Activated T-helper 9 cell treated with anti-CD3 and anti-CD28 coated beads, Interleukin-2, amount 50 U/mL, for 16 hours (primary cell): ENCODE measurements around the gene SOX1.

ENCODE experiments used
- DNase-seq: peaks from one replicate; pipeline ENCODE4 v3.0.0-alpha.2; 2020; ENCODE audit warnings: low read depth

The SOX1 gene

GRCh38 chr13:112058941-112059340, 8.0 kb upstream of the SOX1 start:
- no peak for DNase-seq

DNA sequence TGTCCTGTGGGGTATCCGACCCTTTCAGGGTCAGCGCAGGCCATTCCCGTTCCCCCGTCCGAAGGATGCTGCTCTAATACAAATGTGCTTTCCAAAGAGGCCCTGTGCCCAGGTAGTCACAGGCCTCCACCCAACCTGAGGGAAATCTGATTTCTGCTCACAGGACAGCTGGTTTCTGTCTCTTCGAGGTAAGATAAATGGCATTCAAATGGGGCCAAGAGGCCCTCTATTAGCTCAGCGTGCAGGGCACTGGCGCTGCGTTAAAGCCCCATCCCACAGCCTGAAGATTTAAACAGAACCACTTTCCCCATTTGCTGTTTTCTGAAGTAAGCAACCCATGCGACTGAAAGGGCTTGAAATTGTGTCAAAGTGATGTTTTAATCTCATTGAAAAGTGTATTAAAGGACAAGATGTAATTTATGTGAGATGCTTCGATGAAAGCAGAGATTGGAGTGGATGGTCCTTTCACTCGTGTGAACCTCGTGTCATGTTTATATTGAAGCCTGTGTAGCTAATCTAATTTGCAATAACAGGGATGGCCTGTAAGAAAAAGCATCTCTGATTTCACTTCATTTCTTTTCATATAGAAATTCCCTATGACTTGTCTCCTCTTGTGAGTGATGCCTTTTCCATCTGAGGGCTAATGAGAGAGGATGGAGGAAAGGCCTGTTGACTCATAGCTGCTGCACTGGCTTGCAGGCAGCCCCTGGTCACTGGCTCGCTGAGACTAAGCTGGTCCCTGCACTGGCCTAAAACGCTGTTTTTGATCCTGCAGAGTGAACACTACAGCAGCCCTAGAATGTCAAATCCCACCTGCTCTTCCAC, 7.3 kb upstream of the SOX1 start:
- DNase-seq = no peak

DNA sequence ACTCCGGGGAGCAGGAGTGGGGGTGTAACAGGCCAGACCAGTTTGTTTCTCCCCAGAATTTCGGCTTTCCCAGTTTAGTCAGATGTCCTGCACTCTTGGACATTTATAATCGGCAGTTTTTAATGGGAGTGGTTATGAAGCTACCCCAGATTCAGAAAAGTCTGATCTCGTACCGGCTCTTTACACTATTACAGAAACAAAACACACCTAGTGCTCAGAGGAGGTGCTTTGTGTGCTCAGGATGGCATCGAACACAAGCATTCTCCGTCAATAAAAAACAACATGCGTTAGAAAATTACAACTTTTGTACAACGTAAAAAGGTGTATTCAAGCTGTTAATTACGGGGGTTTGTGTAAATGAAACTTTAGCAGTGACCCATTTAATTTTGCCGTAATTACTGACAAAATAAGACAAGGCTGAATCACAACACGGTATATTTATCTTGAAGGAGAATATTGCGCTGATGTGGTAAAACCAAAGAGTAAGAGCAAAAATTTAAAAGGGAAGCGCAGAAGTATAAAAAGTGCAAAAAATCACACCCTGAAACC, 6.6 kb upstream of the SOX1 start:
- no peak for DNase-seq

GRCh38 chr13:112060899-112061366, 6.0 kb upstream of the SOX1 start:
- DNase-seq = no peak

- no peak for DNase-seq
Observed at GRCh38 chr13:112061367-112062061, 5.4 kb upstream of the SOX1 start.

- DNase-seq = no peak
Observed at GRCh38 chr13:112062072-112062567, 4.8 kb upstream of the SOX1 start.

- no peak for DNase-seq
Observed at GRCh38 chr13:112062571-112063570, 4.1 kb upstream of the SOX1 start.

DNA sequence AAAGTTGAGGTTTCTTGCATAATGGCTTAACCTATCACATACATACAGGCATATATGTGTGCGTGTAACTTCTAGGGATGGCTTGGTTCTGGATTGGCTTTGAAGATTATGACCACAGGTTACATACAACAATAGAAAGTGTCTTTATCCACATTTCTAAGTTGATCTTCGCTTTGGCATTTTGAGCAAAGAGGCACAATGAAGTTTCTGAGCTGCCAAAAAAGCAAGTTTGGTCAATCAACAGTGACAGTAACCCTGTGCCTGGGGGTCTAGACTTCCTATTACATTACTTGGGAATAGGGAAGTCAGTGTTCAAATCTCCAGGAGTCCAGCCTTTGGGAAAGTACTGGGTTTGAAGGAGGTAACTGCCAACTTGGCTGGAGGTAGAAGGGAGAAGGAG, 3.1 kb upstream of the SOX1 start:
- DNase-seq = no peak

DNA sequence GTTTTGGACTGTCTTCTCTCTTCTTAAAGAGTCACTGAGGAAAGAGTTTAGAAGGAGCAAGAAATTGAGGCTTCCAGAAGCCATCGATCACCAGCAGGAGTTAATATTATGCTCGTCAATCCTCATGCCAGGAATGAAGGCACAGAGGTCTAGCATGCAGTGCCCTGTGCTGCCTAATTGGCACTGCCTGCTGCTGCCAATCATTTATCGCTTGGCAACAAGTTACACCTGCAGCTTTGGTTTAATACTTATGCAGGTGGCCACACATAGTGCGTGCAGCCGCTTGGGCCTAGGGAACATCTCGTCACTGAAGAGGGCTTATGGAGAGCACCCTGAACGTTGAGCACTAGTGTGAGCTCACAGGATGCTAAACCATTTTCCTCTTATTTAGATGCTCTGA, 2.7 kb upstream of the SOX1 start:
- DNase-seq = no peak

DNA sequence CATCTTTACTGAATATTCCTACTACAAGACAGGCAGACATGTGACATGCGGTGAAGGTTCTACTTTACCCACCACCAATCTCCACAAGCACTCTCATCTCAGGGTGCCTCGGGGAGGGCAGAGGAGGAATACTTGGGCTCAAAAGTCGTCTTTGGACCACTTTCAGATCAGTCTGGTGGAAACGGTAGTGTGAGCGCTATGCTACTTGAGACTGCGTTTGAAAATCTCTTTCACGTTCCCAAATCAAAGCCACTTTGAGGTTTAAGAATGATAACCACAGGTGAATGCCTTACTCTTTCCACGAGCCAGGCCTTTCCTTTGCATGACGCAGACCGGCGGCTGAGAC, 1.5 kb upstream of the SOX1 start:
- DNase-seq = no peak

DNA sequence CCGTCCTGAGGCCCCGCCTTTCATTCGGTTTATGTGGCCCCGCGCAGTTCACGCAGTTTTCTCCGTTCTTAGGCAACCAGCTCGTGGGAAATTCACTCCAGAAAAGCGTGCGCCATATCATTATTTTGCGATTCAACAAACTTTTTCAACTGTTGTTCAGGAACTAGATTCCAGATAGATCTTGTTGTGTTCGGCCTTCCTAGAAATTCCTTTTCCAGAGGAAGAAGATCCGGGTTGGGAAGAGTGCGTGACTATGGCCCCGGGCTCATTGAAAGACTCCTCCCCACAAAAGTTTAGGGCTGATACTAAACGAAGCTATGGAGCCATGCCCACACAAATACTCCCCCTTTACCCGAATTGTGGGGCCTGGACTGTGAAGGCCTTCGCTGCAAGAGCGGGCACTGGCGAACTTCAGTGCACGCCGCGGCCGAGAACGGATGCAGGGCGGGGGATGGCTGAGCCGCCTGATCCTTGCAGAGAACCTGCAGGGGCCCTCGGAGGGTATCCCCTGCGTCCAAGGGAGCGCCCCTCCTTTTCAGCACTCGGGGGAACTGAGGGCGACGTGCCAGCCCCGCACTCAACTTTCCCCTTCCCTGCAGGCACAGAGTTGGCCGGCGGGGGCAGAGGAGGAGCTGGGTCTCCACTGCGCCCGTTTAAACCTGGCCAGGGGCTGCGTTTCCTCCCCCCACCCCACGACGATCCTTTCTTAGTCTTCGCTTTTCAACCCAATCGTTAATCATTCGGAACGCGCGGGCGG, 904 bp upstream of the SOX1 start:
- no peak for DNase-seq

DNA sequence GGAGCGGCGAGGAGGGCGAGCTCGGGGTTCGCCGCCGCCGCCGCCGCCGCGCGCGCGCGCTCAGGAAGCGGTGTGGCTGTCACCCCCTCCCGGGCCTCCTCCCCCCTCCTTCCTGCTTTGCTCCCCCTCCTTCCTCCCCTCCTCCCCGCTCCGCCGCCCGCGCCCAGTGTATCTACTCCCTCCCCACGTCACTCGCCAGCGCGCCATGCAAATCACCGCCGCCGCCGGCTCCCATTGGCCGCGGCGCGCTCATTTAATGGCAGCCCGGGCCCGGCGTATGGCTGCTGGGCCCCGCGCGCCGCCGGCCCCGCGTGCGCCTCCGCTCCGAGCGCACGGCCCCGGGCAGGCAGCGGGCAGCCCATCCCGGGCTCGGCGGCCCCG, 335 bp upstream of the SOX1 start:
- peak; percentile 21 for DNase-seq

DNA sequence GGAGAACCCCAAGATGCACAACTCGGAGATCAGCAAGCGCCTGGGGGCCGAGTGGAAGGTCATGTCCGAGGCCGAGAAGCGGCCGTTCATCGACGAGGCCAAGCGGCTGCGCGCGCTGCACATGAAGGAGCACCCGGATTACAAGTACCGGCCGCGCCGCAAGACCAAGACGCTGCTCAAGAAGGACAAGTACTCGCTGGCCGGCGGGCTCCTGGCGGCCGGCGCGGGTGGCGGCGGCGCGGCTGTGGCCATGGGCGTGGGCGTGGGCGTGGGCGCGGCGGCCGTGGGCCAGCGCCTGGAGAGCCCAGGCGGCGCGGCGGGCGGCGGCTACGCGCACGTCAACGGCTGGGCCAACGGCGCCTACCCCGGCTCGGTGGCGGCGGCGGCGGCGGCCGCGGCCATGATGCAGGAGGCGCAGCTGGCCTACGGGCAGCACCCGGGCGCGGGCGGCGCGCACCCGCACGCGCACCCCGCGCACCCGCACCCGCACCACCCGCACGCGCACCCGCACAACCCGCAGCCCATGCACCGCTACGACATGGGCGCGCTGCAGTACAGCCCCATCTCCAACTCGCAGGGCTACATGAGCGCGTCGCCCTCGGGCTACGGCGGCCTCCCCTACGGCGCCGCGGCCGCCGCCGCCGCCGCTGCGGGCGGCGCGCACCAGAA, 1.1 kb downstream of the SOX1 start:
- no peak for DNase-seq

DNA sequence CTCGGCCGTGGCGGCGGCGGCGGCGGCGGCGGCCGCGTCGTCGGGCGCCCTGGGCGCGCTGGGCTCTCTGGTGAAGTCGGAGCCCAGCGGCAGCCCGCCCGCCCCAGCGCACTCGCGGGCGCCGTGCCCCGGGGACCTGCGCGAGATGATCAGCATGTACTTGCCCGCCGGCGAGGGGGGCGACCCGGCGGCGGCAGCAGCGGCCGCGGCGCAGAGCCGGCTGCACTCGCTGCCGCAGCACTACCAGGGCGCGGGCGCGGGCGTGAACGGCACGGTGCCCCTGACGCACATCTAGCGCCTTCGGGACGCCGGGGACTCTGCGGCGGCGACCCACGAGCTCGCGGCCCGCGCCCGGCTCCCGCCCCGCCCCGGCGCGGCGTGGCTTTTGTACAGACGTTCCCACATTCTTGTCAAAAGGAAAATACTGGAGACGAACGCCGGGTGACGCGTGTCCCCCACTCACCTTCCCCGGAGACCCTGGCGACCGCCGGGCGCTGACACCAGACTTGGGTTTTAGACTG, 1.7 kb downstream of the SOX1 start:
- no peak for DNase-seq

- DNase-seq = no peak
Observed at GRCh38 chr13:112069061-112069844, 2.3 kb downstream of the SOX1 start.

- DNase-seq = no peak
Observed at GRCh38 chr13:112069845-112070251, 2.9 kb downstream of the SOX1 start.

- no peak for DNase-seq
Observed at GRCh38 chr13:112071102-112071722, 4.3 kb downstream of the SOX1 start.

GRCh38 chr13:112071723-112072533, 5.0 kb downstream of the SOX1 start:
- no peak for DNase-seq
